Measurements from ENCODE around the gene CDKL2. TPM values are rescaled to one million over a fixed set of nuclear protein-coding genes. Genes with fewer than 3 reads are reported as not detected.

CDKL2 gene
- polyA plus RNA-seq, 2 of the 4 experiments (the other 2 are of a cell fraction), result 0.84 to 2.1 TPM

DNA sequence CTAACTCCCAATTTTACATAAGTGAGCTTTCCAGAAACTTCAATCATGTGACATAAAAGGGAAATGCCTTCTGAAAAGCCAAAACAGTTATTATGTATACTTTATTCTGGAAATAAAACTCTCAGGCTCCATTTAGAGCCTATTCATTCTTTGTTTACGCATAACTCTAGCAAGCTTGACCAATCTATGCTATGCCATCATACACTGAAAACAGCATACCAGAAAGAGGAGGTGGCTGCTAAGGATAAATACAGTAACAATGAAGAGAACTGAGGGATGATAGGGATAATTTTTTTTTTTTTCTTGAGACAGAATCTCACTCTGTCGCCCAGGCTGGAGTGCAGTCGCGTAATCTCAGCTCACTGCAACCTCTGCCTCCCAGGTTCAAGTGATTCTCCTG, 24.4 kb downstream of the CDKL2 start:
- ATAC-seq (no peak), FAIRE-seq (no peak), DNase-seq (ENCODE audit: low read depth in 1 of 2, low spot score in 1 of 2) (no peak)
- TF ChIP-seq HOXA7 (CRISPR knock-in tag; IDR thresholded peaks at IDR 0.05), result no peak
- TF ChIP-seq NFE2L2 (conservative IDR thresholded peaks at IDR 0.05; ENCODE audit: low read length), result no peak
- TF ChIP-seq JUNB (IDR thresholded peaks at IDR 0.05), result no peak
- no peak for TF ChIP-seq ZFP36 (IDR thresholded peaks at IDR 0.05; ENCODE audit: borderline replicate concordance, partially characterized antibody)
- TF ChIP-seq ZNF302 (CRISPR knock-in tag; IDR thresholded peaks at IDR 0.05), result no peak
- no peak for TF ChIP-seq PBX3 (IDR thresholded peaks at IDR 0.05)
- no peak for TF ChIP-seq EHF (CRISPR knock-in tag; IDR thresholded peaks at IDR 0.05)
- no peak for TF ChIP-seq SREBF2 (IDR thresholded peaks at IDR 0.05)
- no peak for TF ChIP-seq HOXB5 (CRISPR knock-in tag; IDR thresholded peaks at IDR 0.05)
- H3K4me2 ChIP-seq, result no peak overlapping the region
- ChIA-PET CTCF (interaction anchor here (0.6 kb wide), 1 partner anchor 31 kb away, joined by 4 read pairs; no protein-coding TSS in a partner anchor), POLR2A (no interaction called here)
- no peak overlapping the region for H3K4me3 ChIP-seq
- WGBS (ENCODE audit: missing lambda C conversion rate), result 94% methylated on average over 4 of the region's 4 CpGs
- H3K27ac ChIP-seq, result no peak overlapping the region
- H3K9me3 ChIP-seq, result no peaks in the 10 kb centered on the region
- H3K4me1 ChIP-seq, result no peaks in the 10 kb centered on the region

DNA sequence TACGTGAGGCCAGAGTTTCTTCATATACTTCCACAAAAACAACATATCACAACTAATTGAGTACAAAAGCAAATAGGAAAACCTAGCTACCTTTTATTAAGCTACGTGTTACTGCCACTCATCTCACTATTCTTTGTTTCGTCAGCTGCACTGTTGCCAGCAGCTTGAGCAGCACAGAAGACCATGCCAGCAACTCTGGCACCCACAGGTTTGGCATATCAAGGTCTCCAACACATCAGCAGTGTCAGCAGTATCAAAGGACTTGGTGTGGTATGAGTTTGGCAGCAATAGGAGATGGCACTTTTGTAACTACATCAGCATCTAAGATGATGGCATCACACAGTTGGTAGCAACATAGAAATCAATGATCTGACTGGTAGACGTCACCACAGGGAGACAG, 30.7 kb downstream of the CDKL2 start:
- Histone ChIP-seq H3K9me3 (no peaks in the 10 kb centered on the region), H3K4me1 (no peaks in the 10 kb centered on the region), H3K4me3 (no peak overlapping the region), H3K27ac (no peak overlapping the region), H3K4me2 (no peak overlapping the region)
- WGBS (ENCODE audit: missing lambda C conversion rate), result 91% methylated on average over 4 of the region's 4 CpGs
- POLR2A ChIA-PET, result no interaction called here
- CTCF ChIA-PET, result no interaction called here
- ATAC-seq (no peak), FAIRE-seq (no peak), DNase-seq (ENCODE audit: low read depth in 1 of 2, low spot score in 1 of 2) (no peak)
- no peak for TF ChIP-seq TP53 (CRISPR knock-in tag; IDR thresholded peaks at IDR 0.05)
- TF ChIP-seq MAZ (IDR thresholded peaks at IDR 0.05; ENCODE audit: borderline replicate concordance, low read depth, low read length), result no peak
- TF ChIP-seq ESRRA (IDR thresholded peaks at IDR 0.05; ENCODE audit: borderline replicate concordance, low read length), result no peak
- no peak for TF ChIP-seq CTCF (IDR thresholded peaks at IDR 0.05)
- no peak for TF ChIP-seq BHLHE40 (IDR thresholded peaks at IDR 0.05; ENCODE audit: low read depth, low read length)
- no peak for TF ChIP-seq RCOR1 (IDR thresholded peaks at IDR 0.05; ENCODE audit: low read depth, low read length)
- no peak for TF ChIP-seq KDM5A (IDR thresholded peaks at IDR 0.05)
- no peak for TF ChIP-seq ATOH8 (CRISPR knock-in tag; IDR thresholded peaks at IDR 0.05; ENCODE audit: low read depth)
- no peak for TF ChIP-seq EHMT2 (IDR thresholded peaks at IDR 0.05; ENCODE audit: low read depth)

- DNase-seq (ENCODE audit: low read depth in 1 of 2, low spot score in 1 of 2), result no peak
- H3K27ac ChIP-seq, result no peak overlapping the region
Measured at GRCh38 chr4:75598390-75598789, 31.9 kb downstream of the CDKL2 start.

More at GRCh38 chr4:75598390-75598789, 31.9 kb downstream of the CDKL2 start:
- no peak overlapping the region for H3K4me2 ChIP-seq
- H3K4me1 ChIP-seq, result no peaks in the 10 kb centered on the region
- POLR2A ChIA-PET, result no interaction called here
- WGBS (ENCODE audit: missing lambda C conversion rate), result 76% methylated on average over 3 of the region's 3 CpGs
- H3K9me3 ChIP-seq, result no peaks in the 10 kb centered on the region
- CTCF ChIA-PET, result no interaction called here
- no peak overlapping the region for H3K4me3 ChIP-seq
- ATAC-seq (no peak), FAIRE-seq (no peak)
- no peak for TF ChIP-seq MAZ (IDR thresholded peaks at IDR 0.05; ENCODE audit: borderline replicate concordance, low read depth, low read length)
- TF ChIP-seq MAFK (IDR thresholded peaks at IDR 0.05; ENCODE audit: partially characterized antibody), result peak; percentile 64
- no peak for TF ChIP-seq NFE2L2 (conservative IDR thresholded peaks at IDR 0.05; ENCODE audit: low read length)
